PC-3 (cell line): Measurements from ENCODE around the gene GALNS. TPM values are rescaled to one million over a fixed set of nuclear protein-coding genes. Genes with fewer than 3 reads are reported as not detected.

Experiments used
- ATAC-seq: fragments of 200-7000 bp; cut with Tn5 transposase; 2 replicates; pipeline ENCODE4 v1.9.1; 2020; ENCODE audit warnings: mild to moderate bottlenecking, moderate library complexity
- BruUV-seq: library from RNA; stranded (reverse); fragments of 400-500 nt; replicated peaks from 2 replicates; lab custom pipeline; 2021; lab: Mats Ljungman, UMichigan
- CTCF ChIA-PET: fragments of 300-600 bp; sonication (Branson Sonifier 250); formaldehyde crosslinking; loops from one replicate; lab custom pipeline; 2022; ENCODE audit warnings: antibody characterized with exemption; lab: Charles Lee
- POLR2A ChIA-PET: fragments of 300-600 bp; sonication (Branson Sonifier 250); formaldehyde crosslinking; loops from one replicate; lab custom pipeline; 2022; ENCODE audit warnings: antibody characterized with exemption; ENCODE audit not compliant: unreplicated experiment; lab: Charles Lee
- DNase-seq: peaks from one replicate; pipeline ENCODE4 v3.0.0-alpha.2; 2015
- H2AFZ ChIP-seq: fragments of 300-600 bp; sonication (generic); 2 replicates; pipeline ENCODE4 v1.6.0; 2016; ENCODE audit warnings: antibody characterized with exemption, low read length
- H3F3A ChIP-seq: fragments of 300-600 bp; sonication (generic); one replicate; pipeline ENCODE4 v1.6.0; 2017; ENCODE audit warnings: antibody characterized with exemption, low read length, control low read depth, mild to moderate bottlenecking; ENCODE audit not compliant: unreplicated experiment
- H3K27ac ChIP-seq: fragments of 300-600 bp; sonication (generic); 2 replicates; pipeline ENCODE4 v1.5.1; 2016; ENCODE audit warnings: mild to moderate bottlenecking, low read length
- H3K27me3 ChIP-seq: fragments of 300-600 bp; sonication (generic); 2 replicates; pipeline ENCODE4 v1.6.1; 2016; ENCODE audit warnings: low read length, mixed read lengths
- H3K36me3 ChIP-seq: fragments of 300-600 bp; sonication (generic); 2 replicates; pipeline ENCODE4 v1.6.1; 2016; ENCODE audit warnings: low read depth, mixed run types, low read length, mixed read lengths
- H3K4me1 ChIP-seq: fragments of 300-600 bp; sonication (generic); 2 replicates; pipeline ENCODE4 v1.5.1; 2016; ENCODE audit warnings: low read length; ENCODE audit not compliant: insufficient read depth
- H3K4me2 ChIP-seq: fragments of 300-600 bp; sonication (generic); 2 replicates; pipeline ENCODE4 v1.6.0; 2016; ENCODE audit warnings: low read length
- H3K4me3 ChIP-seq: fragments of 300-600 bp; sonication (generic); 2 replicates; pipeline ENCODE4 v1.5.1; 2016; ENCODE audit warnings: mild to moderate bottlenecking, low read length, mixed read lengths
- H3K79me2 ChIP-seq: fragments of 300-600 bp; sonication (generic); 2 replicates; pipeline ENCODE4 v1.6.1; 2017; ENCODE audit warnings: low read length, mixed read lengths
- H3K9ac ChIP-seq: fragments of 300-600 bp; sonication (generic); 2 replicates; pipeline ENCODE4 v1.6.0; 2016; ENCODE audit warnings: mild to moderate bottlenecking, low read length
- H3K9me2 ChIP-seq: fragments of 300-600 bp; sonication (generic); replicated peaks from 2 replicates; pipeline ENCODE4 v1.6.1; 2016; ENCODE audit warnings: mixed run types, low read length, mixed read lengths
- H3K9me3 ChIP-seq: fragments of 300-600 bp; sonication (generic); 2 replicates; pipeline ENCODE4 v1.6.1; 2016; ENCODE audit warnings: low read length, mixed read lengths
- H4K20me1 ChIP-seq: fragments of 300-600 bp; sonication (generic); 2 replicates; pipeline ENCODE4 v1.6.1; 2016; ENCODE audit warnings: low read length, mixed read lengths
- EZH2 ChIP-seq: fragments of 300-600 bp; sonication (generic); IDR thresholded peaks from one replicate; pipeline ENCODE4 v1.6.1; 2017; ENCODE audit warnings: antibody characterized with exemption, mild to moderate bottlenecking, low read length; ENCODE audit not compliant: unreplicated experiment
- EZH2phosphoT487 ChIP-seq: fragments of 300-600 bp; sonication (generic); IDR thresholded peaks from 2 replicates; pipeline ENCODE4 v1.6.1; 2018; ENCODE audit warnings: mild to moderate bottlenecking, antibody characterized with exemption, low read length, borderline replicate concordance
- intact Hi-C: fragments of 100-400 bp; cut with micrococcal nuclease; formaldehyde crosslinking; loops from 2 replicates; pipeline ENCODE4 v1.9.0; 2023
- total RNA-seq: library from RNA; depleted of rRNA; stranded (reverse); fragments of >200 nt; gene quantifications from 2 replicates; pipeline ENCODE4 v1.2.3, GENCODE V29; 2014
- TF ChIP-seq, protein P1 (sequence below): fragments of 300-600 bp; sonication (generic); conservative IDR thresholded peaks from 2 replicates; pipeline ENCODE4 v1.5.1; 2017; ENCODE audit warnings: antibody characterized with exemption, low read depth, mild to moderate bottlenecking, low read length

The GALNS gene
- total RNA-seq, 1 experiment from 2014 or later, result 18.3 TPM

DNA sequence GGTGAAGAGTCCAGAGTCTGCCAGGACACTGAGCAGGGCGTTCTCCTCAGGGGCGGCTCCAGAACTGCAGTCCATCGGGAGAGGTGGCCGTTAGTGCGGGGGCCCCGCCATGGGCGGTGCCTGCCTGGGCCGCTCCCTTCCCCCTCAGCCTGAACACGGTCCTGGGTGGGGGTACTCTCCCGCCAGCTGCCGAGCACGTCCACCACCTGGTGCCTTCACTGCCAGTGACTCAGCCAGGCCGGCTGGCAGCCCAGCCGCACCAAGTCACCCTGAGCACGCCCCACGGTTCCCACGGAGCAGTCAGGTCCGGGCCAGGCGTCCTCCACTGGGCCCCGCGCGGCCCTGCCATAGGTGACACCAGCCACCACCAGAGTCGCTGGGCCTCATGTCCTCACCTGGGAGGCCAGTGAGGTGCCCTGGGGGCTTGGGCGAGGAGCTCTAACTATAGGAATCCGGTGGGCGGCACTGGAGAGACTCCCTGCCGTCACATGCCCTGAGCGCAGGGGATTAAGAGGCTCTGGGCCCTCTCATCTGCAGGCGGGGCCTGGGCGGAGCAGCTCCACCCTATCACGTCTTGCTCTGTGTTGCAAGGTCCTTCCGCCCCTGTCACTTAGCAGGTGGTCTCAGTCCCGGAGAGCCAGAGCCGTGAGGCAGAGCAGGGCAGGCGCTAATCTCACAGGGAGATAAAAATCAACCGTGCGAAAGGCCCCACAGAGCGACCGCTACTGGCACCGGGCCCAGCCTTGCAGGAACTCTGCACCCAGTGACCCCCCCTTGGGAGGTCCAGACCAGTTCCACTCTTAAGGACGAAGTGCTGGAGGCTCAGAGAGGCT is 86.1 kb downstream of the GALNS start:
- TF ChIP-seq EZH2phosphoT487 (no peak), EZH2 (no peak)
- TF ChIP-seq, protein P1, sequence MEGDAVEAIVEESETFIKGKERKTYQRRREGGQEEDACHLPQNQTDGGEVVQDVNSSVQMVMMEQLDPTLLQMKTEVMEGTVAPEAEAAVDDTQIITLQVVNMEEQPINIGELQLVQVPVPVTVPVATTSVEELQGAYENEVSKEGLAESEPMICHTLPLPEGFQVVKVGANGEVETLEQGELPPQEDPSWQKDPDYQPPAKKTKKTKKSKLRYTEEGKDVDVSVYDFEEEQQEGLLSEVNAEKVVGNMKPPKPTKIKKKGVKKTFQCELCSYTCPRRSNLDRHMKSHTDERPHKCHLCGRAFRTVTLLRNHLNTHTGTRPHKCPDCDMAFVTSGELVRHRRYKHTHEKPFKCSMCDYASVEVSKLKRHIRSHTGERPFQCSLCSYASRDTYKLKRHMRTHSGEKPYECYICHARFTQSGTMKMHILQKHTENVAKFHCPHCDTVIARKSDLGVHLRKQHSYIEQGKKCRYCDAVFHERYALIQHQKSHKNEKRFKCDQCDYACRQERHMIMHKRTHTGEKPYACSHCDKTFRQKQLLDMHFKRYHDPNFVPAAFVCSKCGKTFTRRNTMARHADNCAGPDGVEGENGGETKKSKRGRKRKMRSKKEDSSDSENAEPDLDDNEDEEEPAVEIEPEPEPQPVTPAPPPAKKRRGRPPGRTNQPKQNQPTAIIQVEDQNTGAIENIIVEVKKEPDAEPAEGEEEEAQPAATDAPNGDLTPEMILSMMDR, result no peak
- Histone ChIP-seq H3K4me3 (peak overlapping the region; percentile 47; the same call in 1 of the 2 replicates), H3K79me2 (peaks cover 97% of the 10 kb centered on the region), H4K20me1 (peaks cover 23% of the 10 kb centered on the region; the same call in 1 of the 2 replicates), H3K9me3 (no peaks in the 10 kb centered on the region), H3K9me2 (no peaks in the 10 kb centered on the region), H3K27ac (peak overlapping the region; percentile 91), H3K36me3 (no peaks in the 10 kb centered on the region), H3K9ac (peak overlapping the region; percentile 67), H3K27me3 (no peaks in the 10 kb centered on the region), H3K4me1 (peaks cover 45% of the 10 kb centered on the region), H3K4me2 (peak overlapping the region; percentile 82), H2AFZ (no peak overlapping the region), H3F3A (no peaks in the 10 kb centered on the region)
- intact Hi-C loops, result no loop called here
- ChIA-PET POLR2A (interaction anchor here (0.8 kb wide), 1 partner anchor 14 kb away, joined by 4 read pairs; no protein-coding TSS in a partner anchor), CTCF (interaction anchor here (0.7 to 1.9 kb wide), 2 partner anchors 14 to 33 kb away, joined by 3 to 9 read pairs; no protein-coding TSS in a partner anchor)
- peak; percentile 72 for ATAC-seq
- TSS peak; percentile 52 for BruUV-seq
- peak; percentile 61 for DNase-seq

DNA sequence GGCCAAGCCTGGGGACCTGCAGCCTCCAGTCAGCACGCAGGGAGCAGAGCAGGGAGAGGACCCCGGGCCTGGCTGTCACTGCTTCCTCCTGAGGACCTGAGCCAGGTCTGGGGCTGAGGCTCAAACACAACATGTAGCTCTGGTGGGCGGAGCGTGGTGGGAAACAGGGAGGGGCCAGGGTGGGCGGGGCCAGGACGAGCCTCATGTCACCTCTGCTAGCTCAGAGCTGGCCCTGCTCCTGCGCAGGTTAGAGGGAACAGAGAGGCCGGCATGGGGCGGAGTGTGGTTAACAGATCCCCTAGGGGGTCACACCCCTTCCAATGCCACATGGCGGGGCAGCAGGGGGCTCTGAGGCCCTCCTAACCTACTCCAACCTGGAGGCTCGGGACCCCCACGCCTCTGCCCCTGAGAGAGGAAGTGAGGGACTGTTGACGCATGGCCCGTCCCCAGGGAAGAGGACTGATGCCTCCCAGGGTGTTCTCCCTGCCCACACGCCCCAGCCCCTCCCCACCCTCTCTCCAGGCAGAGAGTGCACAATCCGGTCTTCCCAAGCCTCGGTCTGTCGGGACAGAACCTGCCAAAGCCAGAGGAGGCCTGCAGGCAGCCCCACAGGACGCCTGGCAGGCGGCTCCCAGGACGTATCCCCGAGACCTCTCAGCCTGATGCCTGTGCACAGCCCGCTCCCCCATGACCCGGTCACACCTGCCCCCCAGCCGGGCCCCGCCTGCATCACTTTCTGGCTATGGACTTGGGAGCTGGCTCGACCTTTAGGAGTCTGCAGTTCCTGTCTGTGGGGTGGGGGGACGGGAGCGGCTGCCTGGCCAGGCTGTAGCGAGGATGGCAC is 86.9 kb downstream of the GALNS start:
- ATAC-seq (peak; percentile 39), DNase-seq (peak; percentile 48)
- ChIA-PET CTCF (interaction anchor here (1.9 kb wide), 1 partner anchor 32 kb away, joined by 9 read pairs; no protein-coding TSS in a partner anchor), POLR2A (interaction anchor here (0.8 kb wide), 1 partner anchor 14 kb away, joined by 4 read pairs; no protein-coding TSS in a partner anchor)
- BruUV-seq, result no TSS peak
- Histone ChIP-seq H3K79me2 (peaks cover 97% of the 10 kb centered on the region), H3K9me3 (no peaks in the 10 kb centered on the region), H3K27ac (peak overlapping the region; percentile 91), H2AFZ (no peak overlapping the region), H4K20me1 (peaks cover 23% of the 10 kb centered on the region; the same call in 1 of the 2 replicates), H3K4me3 (peak overlapping the region; percentile 47; the same call in 1 of the 2 replicates), H3K27me3 (no peaks in the 10 kb centered on the region), H3K36me3 (no peaks in the 10 kb centered on the region), H3K4me2 (peak overlapping the region; percentile 82), H3K9ac (peak overlapping the region; percentile 67), H3F3A (no peaks in the 10 kb centered on the region), H3K4me1 (peaks cover 51% of the 10 kb centered on the region), H3K9me2 (no peaks in the 10 kb centered on the region)
- intact Hi-C loops, result no loop called here
- TF ChIP-seq EZH2 (no peak), EZH2phosphoT487 (no peak)
- TF ChIP-seq, protein P1, result no peak
